Measurements from ENCODE around the gene CYB561D1. TPM values are rescaled to one million over a fixed set of nuclear protein-coding genes. Genes with fewer than 3 reads are reported as not detected.

The CYB561D1 gene
- total RNA-seq, 1 experiment from 2014 or later, result 7.1 TPM

GRCh38 chr1:109490029-109490933, 3.6 kb upstream of the CYB561D1 start:
- H3K36me3 ChIP-seq (ENCODE audit: insufficient read depth, low read length), result no peaks in the 10 kb centered on the region
- DNase-seq, result peak; percentile 89
- no peak overlapping the region for H3K4me3 ChIP-seq (ENCODE audit: low read length)
- H3K9me3 ChIP-seq (ENCODE audit: low read length), result no peaks in the 10 kb centered on the region
- H3K79me2 ChIP-seq (ENCODE audit: low read length), result peaks cover 11% of the 10 kb centered on the region
- H3K27me3 ChIP-seq (ENCODE audit: low read length), result no peaks in the 10 kb centered on the region
- H2AFZ ChIP-seq (ENCODE audit: low read length), result no peak overlapping the region
- no peak overlapping the region for H3K27ac ChIP-seq (ENCODE audit: low read length)
- H3K4me1 ChIP-seq (ENCODE audit: low read length), result peaks cover 19% of the 10 kb centered on the region
- no peaks in the 10 kb centered on the region for H3K9me2 ChIP-seq (replicated peaks; ENCODE audit: insufficient read depth, low read length)
- H3K4me2 ChIP-seq (ENCODE audit: low read depth, low read length, poor library complexity, severe bottlenecking), result no peak overlapping the region
- no peaks in the 10 kb centered on the region for H4K20me1 ChIP-seq (ENCODE audit: insufficient read depth, low read depth, low read length)
- no peak overlapping the region for H3K9ac ChIP-seq (ENCODE audit: low read length)

DNA sequence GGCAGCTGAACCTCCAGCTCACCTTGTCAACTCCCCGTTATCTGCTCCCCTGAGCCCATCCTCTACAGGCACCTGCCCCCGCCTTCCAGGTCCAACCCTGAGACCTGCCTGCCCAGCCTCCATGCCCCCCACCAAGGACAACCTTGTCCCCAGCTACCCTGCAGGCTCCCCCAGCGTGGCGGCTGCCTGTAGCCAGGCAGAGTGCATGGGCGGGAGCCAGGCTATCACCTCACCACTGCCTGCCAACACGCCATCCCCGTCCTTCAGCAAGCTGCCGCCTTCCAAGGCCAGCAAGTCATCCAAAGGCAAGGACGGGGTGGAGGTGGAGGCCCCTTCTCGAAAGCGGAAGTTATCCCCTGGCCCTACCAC, 3.0 kb upstream of the CYB561D1 start:
- H3K4me3 ChIP-seq (ENCODE audit: low read length), result no peak overlapping the region
- H3K9me3 ChIP-seq (ENCODE audit: low read length), result no peaks in the 10 kb centered on the region
- peaks cover 18% of the 10 kb centered on the region for H3K4me1 ChIP-seq (ENCODE audit: low read length)
- no peaks in the 10 kb centered on the region for H3K9me2 ChIP-seq (replicated peaks; ENCODE audit: insufficient read depth, low read length)
- no peak overlapping the region for H2AFZ ChIP-seq (ENCODE audit: low read length)
- H4K20me1 ChIP-seq (ENCODE audit: insufficient read depth, low read depth, low read length), result no peaks in the 10 kb centered on the region
- peaks cover under 1% of the 10 kb centered on the region; the same call in 1 of the 2 replicates for H3K36me3 ChIP-seq (ENCODE audit: insufficient read depth, low read length)
- no peak overlapping the region for H3K4me2 ChIP-seq (ENCODE audit: low read depth, low read length, poor library complexity, severe bottlenecking)
- H3K9ac ChIP-seq (ENCODE audit: low read length), result no peak overlapping the region
- no peaks in the 10 kb centered on the region for H3K27me3 ChIP-seq (ENCODE audit: low read length)
- DNase-seq, result no peak
- peaks cover 18% of the 10 kb centered on the region for H3K79me2 ChIP-seq (ENCODE audit: low read length)
- no peak overlapping the region for H3K27ac ChIP-seq (ENCODE audit: low read length)

- H3K9me2 ChIP-seq (replicated peaks; ENCODE audit: insufficient read depth, low read length), result no peaks in the 10 kb centered on the region
- H3K36me3 ChIP-seq (ENCODE audit: insufficient read depth, low read length), result peaks cover 5% of the 10 kb centered on the region; the same call in 1 of the 2 replicates
- no peak for DNase-seq
- no peak overlapping the region for H2AFZ ChIP-seq (ENCODE audit: low read length)
- peaks cover 20% of the 10 kb centered on the region for H3K79me2 ChIP-seq (ENCODE audit: low read length)
- H3K4me3 ChIP-seq (ENCODE audit: low read length), result no peak overlapping the region
- no peak overlapping the region for H3K4me2 ChIP-seq (ENCODE audit: low read depth, low read length, poor library complexity, severe bottlenecking)
- no peaks in the 10 kb centered on the region for H4K20me1 ChIP-seq (ENCODE audit: insufficient read depth, low read depth, low read length)
- no peak overlapping the region for H3K27ac ChIP-seq (ENCODE audit: low read length)
- no peaks in the 10 kb centered on the region for H3K9me3 ChIP-seq (ENCODE audit: low read length)
- no peak overlapping the region for H3K9ac ChIP-seq (ENCODE audit: low read length)
- no peaks in the 10 kb centered on the region for H3K27me3 ChIP-seq (ENCODE audit: low read length)
- H3K4me1 ChIP-seq (ENCODE audit: low read length), result peaks cover 18% of the 10 kb centered on the region
These were observed 2.5 kb upstream of the CYB561D1 start for GRCh38 chr1:109491372-109491771.

DNA sequence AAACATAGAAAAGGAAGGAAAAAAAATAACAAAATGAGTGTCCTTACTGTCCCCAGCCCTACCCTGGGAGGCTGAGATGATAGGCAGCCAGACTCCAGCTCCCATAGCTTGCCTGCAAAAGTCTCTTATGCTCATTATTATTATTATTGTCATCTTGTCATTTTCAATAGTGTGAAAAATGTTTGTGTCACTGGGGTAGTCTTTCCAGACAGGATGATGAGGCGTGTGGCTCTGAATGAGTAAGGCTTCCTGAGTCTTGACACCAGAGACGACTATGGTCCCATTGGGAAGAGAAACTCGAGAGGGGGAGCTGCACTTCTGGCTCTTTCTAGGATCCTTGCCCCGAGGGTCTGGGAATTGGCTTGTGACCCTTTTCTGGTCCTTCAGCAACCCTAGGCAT, 1.1 kb upstream of the CYB561D1 start:
- Histone ChIP-seq H3K4me1 (ENCODE audit: low read length) (peaks cover 24% of the 10 kb centered on the region), H3K36me3 (ENCODE audit: insufficient read depth, low read length) (peaks cover 6% of the 10 kb centered on the region; the same call in 1 of the 2 replicates), H2AFZ (ENCODE audit: low read length) (no peak overlapping the region), H3K9me2 (replicated peaks; ENCODE audit: insufficient read depth, low read length) (no peaks in the 10 kb centered on the region), H3K27me3 (ENCODE audit: low read length) (no peaks in the 10 kb centered on the region), H3K9me3 (ENCODE audit: low read length) (no peaks in the 10 kb centered on the region), H3K27ac (ENCODE audit: low read length) (no peak overlapping the region), H3K9ac (ENCODE audit: low read length) (peak overlapping the region; percentile 74; the same call in 1 of the 2 replicates), H3K4me2 (ENCODE audit: low read depth, low read length, poor library complexity, severe bottlenecking) (no peak overlapping the region), H4K20me1 (ENCODE audit: insufficient read depth, low read depth, low read length) (no peaks in the 10 kb centered on the region), H3K79me2 (ENCODE audit: low read length) (peaks cover 20% of the 10 kb centered on the region), H3K4me3 (ENCODE audit: low read length) (no peak overlapping the region)
- DNase-seq, result no peak

DNA sequence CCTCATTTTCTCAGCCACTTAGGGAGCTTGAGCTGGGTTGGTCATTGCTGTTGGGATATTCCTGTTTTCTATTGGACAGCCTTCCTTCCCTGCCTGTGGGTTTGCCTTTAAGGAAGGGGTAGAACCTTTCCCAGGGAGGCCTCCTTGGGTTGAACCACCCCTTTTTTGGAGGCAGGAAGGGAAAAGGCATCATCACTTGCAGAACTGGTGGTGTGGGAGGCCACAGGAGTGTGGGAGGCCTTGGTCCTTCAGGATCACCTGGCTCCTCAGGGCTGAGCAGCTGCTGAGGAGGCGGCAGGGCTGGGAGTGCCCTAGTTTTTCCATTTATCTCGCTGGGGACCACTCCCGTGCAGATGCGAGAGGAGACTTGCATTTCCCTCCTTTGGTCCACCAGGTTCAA, 667 bp upstream of the CYB561D1 start:
- H3K4me2 ChIP-seq (ENCODE audit: low read depth, low read length, poor library complexity, severe bottlenecking), result peak overlapping the region; percentile 76
- H4K20me1 ChIP-seq (ENCODE audit: insufficient read depth, low read depth, low read length), result no peaks in the 10 kb centered on the region
- peak overlapping the region; percentile 74 for H3K9ac ChIP-seq (ENCODE audit: low read length)
- peaks cover 20% of the 10 kb centered on the region for H3K79me2 ChIP-seq (ENCODE audit: low read length)
- H3K9me2 ChIP-seq (replicated peaks; ENCODE audit: insufficient read depth, low read length), result no peaks in the 10 kb centered on the region
- no peaks in the 10 kb centered on the region for H3K9me3 ChIP-seq (ENCODE audit: low read length)
- peaks cover 28% of the 10 kb centered on the region for H3K4me1 ChIP-seq (ENCODE audit: low read length)
- H3K27me3 ChIP-seq (ENCODE audit: low read length), result no peaks in the 10 kb centered on the region
- peak overlapping the region; percentile 85; the same call in 1 of the 2 replicates for H3K4me3 ChIP-seq (ENCODE audit: low read length)
- H3K36me3 ChIP-seq (ENCODE audit: insufficient read depth, low read length), result peaks cover 6% of the 10 kb centered on the region; the same call in 1 of the 2 replicates
- H3K27ac ChIP-seq (ENCODE audit: low read length), result no peak overlapping the region
- peak overlapping the region; percentile 81; the same call in 1 of the 2 replicates for H2AFZ ChIP-seq (ENCODE audit: low read length)
- DNase-seq, result no peak

- Histone ChIP-seq H3K27ac (ENCODE audit: low read length) (no peak overlapping the region), H4K20me1 (ENCODE audit: insufficient read depth, low read depth, low read length) (peaks cover 13% of the 10 kb centered on the region; the same call in 1 of the 2 replicates), H3K9me2 (replicated peaks; ENCODE audit: insufficient read depth, low read length) (no peaks in the 10 kb centered on the region), H3K9me3 (ENCODE audit: low read length) (no peaks in the 10 kb centered on the region), H3K4me3 (ENCODE audit: low read length) (no peak overlapping the region), H2AFZ (ENCODE audit: low read length) (no peak overlapping the region), H3K4me1 (ENCODE audit: low read length) (peaks cover 37% of the 10 kb centered on the region), H3K79me2 (ENCODE audit: low read length) (peaks cover 20% of the 10 kb centered on the region), H3K36me3 (ENCODE audit: insufficient read depth, low read length) (peaks cover 11% of the 10 kb centered on the region; the same call in 1 of the 2 replicates), H3K4me2 (ENCODE audit: low read depth, low read length, poor library complexity, severe bottlenecking) (peak overlapping the region; percentile 76), H3K9ac (ENCODE audit: low read length) (peak overlapping the region; percentile 9; the same call in 1 of the 2 replicates), H3K27me3 (ENCODE audit: low read length) (no peaks in the 10 kb centered on the region)
- no peak for DNase-seq
These were observed 1.8 kb downstream of the CYB561D1 start for GRCh38 chr1:109495738-109496137.

DNA sequence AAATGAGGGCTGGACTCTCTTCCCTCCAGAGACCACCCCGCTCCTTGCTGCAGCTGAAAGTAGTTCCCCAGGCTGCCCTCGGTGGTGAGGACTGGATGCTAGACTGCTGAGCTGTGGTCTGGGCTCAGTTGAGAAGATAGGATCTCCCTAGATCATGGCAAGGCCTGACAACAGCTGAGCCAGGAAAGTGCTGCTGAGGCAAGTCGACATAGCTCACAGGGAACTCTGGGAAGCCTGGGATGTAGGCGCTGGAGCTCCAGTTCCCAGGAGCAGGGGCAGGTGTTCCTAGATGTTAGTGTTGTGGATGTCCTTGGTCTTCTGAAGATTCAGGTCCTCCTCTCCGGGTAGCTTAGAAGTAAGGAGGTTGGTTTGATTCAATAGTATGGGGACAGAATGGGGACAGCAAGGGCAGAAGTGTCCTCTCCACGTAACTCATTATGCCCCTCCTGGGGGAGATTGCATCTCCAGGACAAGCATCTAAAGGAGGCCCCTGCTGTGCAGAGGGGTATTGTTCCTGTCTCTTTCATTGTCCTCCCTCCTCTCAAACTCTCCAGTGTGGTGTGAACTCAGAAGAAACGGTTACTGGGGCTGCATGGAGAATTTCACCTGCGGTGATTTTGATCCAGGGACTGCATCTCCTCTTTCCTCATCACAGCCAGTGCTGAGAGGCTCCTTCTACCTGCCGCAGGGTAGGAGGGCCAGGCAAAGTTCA, 3.7 kb downstream of the CYB561D1 start:
- DNase-seq, result no peak
- 0 out of 2 replicates have a peak overlapping the region, but pooled peaks have one; percentile 14 for H3K9ac ChIP-seq (ENCODE audit: low read length)
- no peak overlapping the region for H3K4me3 ChIP-seq (ENCODE audit: low read length)
- peaks cover 15% of the 10 kb centered on the region; the same call in 1 of the 2 replicates for H3K36me3 ChIP-seq (ENCODE audit: insufficient read depth, low read length)
- no peaks in the 10 kb centered on the region for H3K9me2 ChIP-seq (replicated peaks; ENCODE audit: insufficient read depth, low read length)
- H3K27me3 ChIP-seq (ENCODE audit: low read length), result no peaks in the 10 kb centered on the region
- H3K4me2 ChIP-seq (ENCODE audit: low read depth, low read length, poor library complexity, severe bottlenecking), result no peak overlapping the region
- peaks cover 37% of the 10 kb centered on the region for H3K4me1 ChIP-seq (ENCODE audit: low read length)
- H3K9me3 ChIP-seq (ENCODE audit: low read length), result no peaks in the 10 kb centered on the region
- H3K27ac ChIP-seq (ENCODE audit: low read length), result no peak overlapping the region
- H2AFZ ChIP-seq (ENCODE audit: low read length), result no peak overlapping the region
- H3K79me2 ChIP-seq (ENCODE audit: low read length), result peaks cover 20% of the 10 kb centered on the region
- peaks cover 13% of the 10 kb centered on the region; the same call in 1 of the 2 replicates for H4K20me1 ChIP-seq (ENCODE audit: insufficient read depth, low read depth, low read length)

Data from Karpas-422 (cell line).